Anterior cingulate cortex (tissue), 58 donors: ENCODE results near the gene CHPF2.

ENCODE experiments used
- DNase-seq, 58 donors: peaks; one replicate each; lab custom pipeline; 2025; lab: John Stamatoyannopoulos, UW

The CHPF2 gene

DNA sequence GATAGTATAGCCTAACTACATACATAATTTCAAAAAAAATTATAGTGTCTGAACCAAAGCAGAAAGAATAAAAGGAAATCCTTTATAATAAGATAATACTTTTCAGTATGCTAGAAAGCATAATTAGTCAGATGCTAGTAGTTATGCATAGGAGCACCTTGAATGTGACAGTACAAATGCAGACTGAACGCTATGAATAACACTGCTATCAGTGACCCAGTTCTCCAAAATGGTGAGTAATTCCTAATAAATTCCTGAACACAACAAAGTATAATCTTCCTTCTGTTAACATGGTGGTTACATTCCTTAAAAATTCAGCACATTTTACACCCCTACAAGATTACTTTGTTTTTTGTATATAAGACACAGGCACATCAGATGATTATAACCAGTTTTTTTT is 1.2 kb upstream of the CHPF2 start:
- no peak for DNase-seq

- DNase-seq = peak in 32 of 58 donors; percentile 17 to 83 (median 56)
Observed at GRCh38 chr7:151232917-151233701, 826 bp downstream of the CHPF2 start.

DNA sequence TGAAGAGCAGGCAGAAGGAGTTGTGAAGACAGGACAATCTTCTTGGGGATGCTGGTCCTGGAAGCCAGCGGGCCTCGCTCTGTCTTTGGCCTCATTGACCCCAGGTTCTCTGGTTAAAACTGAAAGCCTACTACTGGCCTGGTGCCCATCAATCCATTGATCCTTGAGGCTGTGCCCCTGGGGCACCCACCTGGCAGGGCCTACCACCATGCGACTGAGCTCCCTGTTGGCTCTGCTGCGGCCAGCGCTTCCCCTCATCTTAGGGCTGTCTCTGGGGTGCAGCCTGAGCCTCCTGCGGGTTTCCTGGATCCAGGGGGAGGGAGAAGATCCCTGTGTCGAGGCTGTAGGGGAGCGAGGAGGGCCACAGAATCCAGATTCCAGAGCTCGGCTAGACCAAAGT is 1.5 kb downstream of the CHPF2 start:
- DNase-seq = no peak

DNA sequence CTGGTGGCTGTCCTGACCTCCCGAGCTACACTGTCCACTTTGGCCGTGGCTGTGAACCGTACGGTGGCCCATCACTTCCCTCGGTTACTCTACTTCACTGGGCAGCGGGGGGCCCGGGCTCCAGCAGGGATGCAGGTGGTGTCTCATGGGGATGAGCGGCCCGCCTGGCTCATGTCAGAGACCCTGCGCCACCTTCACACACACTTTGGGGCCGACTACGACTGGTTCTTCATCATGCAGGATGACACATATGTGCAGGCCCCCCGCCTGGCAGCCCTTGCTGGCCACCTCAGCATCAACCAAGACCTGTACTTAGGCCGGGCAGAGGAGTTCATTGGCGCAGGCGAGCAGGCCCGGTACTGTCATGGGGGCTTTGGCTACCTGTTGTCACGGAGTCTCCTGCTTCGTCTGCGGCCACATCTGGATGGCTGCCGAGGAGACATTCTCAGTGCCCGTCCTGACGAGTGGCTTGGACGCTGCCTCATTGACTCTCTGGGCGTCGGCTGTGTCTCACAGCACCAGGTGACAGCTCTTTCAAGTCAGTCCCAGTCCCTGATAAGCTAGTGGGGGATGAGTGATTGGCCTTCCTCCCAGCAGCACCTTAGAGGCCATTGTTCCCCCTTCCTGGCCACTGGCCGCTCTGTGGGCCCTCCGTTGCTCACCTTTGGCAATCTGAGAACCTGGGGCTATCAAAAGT is 3.0 kb downstream of the CHPF2 start:
- DNase-seq = no peak

DNA sequence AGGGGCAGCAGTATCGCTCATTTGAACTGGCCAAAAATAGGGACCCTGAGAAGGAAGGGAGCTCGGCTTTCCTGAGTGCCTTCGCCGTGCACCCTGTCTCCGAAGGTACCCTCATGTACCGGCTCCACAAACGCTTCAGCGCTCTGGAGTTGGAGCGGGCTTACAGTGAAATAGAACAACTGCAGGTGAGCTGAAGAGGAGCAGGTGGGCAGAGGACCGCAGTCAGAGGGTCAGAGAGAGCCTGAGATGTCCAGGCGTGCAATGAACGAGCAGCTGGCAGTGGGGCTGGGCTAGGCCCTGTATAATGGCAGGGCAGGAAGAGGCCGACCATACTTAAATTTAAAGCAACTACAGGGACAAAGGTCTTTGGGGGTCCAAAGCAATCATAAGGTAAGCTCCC is 4.1 kb downstream of the CHPF2 start:
- no peak for DNase-seq

DNA sequence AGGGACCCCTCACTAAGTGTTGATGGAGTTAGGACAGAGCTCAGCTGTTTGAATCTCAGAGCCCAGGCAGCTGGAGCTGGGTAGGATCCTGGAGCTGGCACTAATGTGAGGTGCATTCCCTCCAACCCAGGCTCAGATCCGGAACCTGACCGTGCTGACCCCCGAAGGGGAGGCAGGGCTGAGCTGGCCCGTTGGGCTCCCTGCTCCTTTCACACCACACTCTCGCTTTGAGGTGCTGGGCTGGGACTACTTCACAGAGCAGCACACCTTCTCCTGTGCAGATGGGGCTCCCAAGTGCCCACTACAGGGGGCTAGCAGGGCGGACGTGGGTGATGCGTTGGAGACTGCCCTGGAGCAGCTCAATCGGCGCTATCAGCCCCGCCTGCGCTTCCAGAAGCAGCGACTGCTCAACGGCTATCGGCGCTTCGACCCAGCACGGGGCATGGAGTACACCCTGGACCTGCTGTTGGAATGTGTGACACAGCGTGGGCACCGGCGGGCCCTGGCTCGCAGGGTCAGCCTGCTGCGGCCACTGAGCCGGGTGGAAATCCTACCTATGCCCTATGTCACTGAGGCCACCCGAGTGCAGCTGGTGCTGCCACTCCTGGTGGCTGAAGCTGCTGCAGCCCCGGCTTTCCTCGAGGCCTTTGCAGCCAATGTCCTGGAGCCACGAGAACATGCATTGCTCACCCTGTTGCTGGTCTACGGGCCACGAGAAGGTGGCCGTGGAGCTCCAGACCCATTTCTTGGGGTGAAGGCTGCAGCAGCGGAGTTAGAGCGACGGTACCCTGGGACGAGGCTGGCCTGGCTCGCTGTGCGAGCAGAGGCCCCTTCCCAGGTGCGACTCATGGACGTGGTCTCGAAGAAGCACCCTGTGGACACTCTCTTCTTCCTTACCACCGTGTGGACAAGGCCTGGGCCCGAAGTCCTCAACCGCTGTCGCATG is 5.2 kb downstream of the CHPF2 start:
- no peak for DNase-seq

DNA sequence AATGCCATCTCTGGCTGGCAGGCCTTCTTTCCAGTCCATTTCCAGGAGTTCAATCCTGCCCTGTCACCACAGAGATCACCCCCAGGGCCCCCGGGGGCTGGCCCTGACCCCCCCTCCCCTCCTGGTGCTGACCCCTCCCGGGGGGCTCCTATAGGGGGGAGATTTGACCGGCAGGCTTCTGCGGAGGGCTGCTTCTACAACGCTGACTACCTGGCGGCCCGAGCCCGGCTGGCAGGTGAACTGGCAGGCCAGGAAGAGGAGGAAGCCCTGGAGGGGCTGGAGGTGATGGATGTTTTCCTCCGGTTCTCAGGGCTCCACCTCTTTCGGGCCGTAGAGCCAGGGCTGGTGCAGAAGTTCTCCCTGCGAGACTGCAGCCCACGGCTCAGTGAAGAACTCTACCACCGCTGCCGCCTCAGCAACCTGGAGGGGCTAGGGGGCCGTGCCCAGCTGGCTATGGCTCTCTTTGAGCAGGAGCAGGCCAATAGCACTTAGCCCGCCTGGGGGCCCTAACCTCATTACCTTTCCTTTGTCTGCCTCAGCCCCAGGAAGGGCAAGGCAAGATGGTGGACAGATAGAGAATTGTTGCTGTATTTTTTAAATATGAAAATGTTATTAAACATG is 6.0 kb downstream of the CHPF2 start:
- DNase-seq = no peak

GRCh38 chr7:151238924-151239836 is 6.9 kb downstream of the CHPF2 start:
- no peak for DNase-seq

DNA sequence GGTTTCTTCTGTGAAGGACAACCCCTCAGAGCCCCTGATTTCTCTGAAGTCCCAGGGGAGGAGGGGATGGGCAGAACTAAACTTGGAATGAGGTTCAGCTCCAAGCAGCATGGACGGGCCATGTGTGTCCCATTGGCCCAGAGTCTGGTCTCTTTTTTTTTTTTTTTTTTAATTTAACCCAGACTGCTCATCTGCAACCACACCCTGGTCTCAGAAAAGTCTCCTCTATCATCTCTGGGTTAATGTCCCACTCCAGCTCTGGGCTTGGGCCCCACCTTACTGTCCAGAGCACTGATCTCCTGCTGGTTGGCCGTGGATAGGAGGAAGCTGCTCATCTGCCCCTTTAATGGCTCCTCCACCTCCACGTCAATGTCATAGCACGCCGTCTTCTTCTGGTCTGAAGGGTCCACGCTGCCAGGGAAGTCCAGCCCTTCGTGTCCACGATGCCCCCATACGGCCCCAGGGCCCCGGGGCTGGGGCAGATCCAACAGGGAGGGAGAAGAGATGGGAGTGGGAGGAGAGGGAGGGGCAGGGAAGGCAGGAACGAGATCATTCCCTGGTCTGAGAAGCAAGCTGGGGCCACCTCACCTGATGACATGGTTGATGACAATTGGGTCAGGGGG is 7.7 kb downstream of the CHPF2 start:
- DNase-seq = no peak

DNA sequence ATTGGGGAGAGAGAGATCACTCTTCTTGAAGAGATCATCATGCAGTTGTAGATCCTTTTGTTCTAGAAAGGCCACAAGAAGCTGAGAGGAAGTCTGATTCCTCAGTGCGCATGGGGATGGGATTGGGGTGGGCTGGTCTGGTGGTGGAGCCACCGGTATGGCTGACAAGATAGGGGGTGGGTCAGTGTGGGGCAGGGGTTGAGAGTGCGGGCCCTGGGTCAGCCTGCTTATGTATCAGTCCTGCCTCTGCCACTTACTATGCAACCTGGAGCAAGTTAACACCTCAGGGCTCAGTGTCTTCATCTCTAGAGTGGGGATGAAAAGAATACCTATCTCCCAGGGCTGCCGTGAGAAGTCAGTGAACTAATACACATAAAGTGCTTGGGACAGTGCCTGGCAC is 8.3 kb downstream of the CHPF2 start:
- no peak for DNase-seq

DNA sequence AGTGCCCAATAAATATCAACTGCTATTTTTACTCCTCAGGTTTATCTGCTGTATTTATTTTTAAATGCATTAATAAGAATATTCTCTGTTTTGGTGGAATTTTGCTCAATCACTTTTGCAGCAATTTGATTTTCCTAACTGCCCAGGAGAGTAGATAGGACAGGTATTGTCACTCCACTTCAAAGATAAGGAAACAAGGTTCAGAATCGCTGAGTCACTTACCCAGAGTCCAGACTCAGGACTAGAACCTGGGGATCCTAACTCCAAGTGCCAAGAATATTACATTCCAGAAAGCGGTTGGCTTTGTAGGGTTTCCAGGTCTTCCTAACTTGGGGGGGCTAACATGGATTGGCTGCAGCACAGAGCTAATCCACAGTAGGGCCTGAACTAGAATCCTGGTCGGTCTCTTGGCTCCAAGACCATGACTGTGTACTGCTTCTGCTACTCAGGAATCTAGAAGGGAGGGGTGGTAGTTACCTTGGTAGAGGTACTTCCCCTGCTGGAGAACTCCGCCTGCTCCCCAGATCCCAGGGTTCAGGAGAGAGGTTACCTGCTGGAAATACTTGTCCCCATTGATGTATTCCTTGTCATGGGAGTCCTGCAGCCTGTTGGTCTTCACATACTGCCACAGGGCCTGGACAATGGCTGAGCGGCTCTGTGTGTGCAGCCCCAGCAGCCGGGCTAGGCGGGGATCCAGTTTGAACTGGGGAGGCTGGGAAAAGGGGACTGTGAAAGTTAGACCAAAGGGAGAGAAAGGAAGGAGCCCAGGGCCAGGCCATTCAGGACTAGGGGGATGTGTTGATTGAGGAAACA is 8.9 kb downstream of the CHPF2 start:
- DNase-seq = no peak

- no peak for DNase-seq
Observed at GRCh38 chr7:151241755-151242096, 9.4 kb downstream of the CHPF2 start.

DNA sequence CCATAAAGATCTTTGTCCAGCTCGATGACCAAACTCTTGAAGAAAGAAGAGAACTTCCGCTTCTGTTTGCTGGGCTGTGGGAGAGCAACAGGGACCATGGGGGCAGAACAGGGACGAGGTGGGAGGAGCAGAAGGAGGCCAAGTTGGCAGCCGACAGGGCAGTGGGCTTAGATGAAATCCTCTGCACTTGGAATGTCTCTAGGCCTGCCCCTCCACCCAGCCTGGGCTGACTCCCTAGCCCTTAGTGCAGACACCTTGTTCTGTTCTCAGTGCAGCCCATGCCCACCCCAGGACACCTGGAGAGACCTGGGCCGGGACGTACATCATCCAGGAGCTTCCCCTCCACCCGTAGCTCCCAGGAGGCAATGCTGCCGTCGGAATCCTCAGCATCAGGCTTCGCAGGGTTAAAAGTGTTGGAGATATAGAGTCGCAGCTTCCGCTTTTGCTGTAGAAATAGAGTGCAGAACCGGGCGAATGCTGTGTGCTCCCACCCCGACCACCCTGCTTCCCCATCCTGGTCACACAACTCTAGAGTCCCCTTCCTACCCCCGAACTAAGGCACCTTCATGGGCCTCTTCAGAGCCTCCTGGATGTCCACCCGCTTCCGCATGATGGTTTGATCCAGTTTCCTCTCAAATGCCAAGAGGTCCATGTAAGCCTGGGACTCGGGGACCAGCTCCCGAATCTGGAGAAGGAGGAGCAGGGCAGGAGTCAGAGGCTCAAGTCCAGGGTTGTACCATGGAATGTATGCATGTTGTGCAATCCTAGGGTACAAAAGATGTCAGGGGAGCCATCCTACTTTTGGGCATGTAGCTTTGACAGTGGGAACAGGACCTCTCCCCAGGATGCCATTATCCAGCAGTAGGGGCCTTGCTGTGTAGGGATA is 10.1 kb downstream of the CHPF2 start:
- DNase-seq = no peak

DNA sequence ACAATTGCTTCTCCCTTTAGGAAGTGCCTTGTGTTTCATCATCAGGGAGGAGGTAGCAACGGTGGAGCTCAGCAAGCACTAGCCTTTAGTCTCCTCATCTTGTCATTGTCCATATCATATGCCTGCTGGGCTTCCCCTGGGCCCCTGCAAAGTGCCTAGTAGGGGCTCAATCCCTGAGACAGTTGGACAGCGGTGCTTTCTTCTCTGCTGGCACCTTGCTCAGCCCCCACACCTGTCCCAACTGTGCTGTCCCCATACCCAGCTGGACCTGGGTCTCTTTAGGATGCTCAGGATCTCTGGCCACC is 10.7 kb downstream of the CHPF2 start:
- DNase-seq = no peak

DNA sequence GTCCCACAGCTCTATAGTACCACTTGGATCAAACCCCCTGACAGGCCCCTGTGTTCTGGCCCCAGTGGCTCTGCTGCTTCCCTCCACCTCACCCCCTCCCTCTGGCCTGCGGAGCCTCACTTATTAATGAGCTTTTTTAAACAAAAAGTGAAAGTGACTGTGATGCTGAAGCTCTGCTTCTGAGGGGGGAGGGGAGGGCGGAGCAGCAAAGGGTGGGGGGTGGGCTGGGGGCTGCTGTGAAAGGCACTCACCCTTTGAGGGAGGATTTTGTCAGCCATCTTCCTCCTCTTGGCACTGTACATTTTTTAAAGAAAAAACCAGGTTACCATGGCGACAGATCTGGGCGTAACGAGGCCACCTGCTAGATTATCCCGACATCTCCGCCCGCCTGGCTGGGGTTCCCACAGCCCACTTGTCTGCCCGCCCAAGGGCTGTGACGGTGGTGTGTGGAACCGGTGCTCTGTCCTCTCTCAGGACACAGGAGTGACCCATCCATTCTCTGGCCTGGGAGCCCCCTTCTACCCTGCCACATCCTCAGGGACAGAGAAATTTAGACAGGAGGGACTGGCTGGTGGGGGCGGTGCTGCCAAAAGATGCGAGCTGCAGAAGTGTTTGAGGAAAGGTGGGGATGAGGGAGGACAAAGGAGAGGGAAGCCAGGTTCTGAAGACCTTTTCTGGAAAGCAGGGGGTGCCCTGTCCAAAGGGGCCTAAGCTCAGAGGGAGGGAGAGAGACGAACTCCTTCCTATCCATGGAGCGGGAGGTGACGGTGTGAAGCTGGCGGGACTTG is 11.3 kb downstream of the CHPF2 start:
- DNase-seq = peak in 21 of 58 donors; percentile 18 to 72 (median 41)

- DNase-seq = peak in 26 of 58 donors; percentile 13 to 66 (median 36)
Observed at GRCh38 chr7:151244196-151244840, 12.0 kb downstream of the CHPF2 start.
